Upper lobe of left lung (tissue), 4 donors: ENCODE results near the gene COMMD3.

ENCODE experiments used
- EP300 ChIP-seq, 4 donors: sonication (generic); formaldehyde crosslinking; IDR thresholded peaks; one replicate each; pipeline ENCODE4 v1.5.1; 2017; ENCODE audit warnings: antibody characterized with exemption in 4 of 4, control low read depth in 2 of 4
- POLR2A ChIP-seq, 4 donors: fragments of 450-650 bp; IDR thresholded peaks; one replicate each; pipeline ENCODE4 v1.5.1; 2016 to 2017; ENCODE audit warnings: antibody characterized with exemption in 4 of 4, mild to moderate bottlenecking in 2 of 4
- POLR2AphosphoS5 ChIP-seq, 2 donors: sonication (generic); formaldehyde crosslinking; IDR thresholded peaks; one replicate each; pipeline ENCODE4 v1.5.1; 2017; ENCODE audit warnings: antibody characterized with exemption in 2 of 2
- TF ChIP-seq, protein P1 (sequence below), 6 experiments: fragments of 450-650 bp in 4 of 6; fragments of 200-600 bp in 2 of 6; sonication (generic) in 2 of 6; IDR thresholded peaks; one replicate each; pipeline ENCODE4 v1.5.1; 2016 to 2019; ENCODE audit warnings: antibody characterized with exemption in 6 of 6

DNA sequence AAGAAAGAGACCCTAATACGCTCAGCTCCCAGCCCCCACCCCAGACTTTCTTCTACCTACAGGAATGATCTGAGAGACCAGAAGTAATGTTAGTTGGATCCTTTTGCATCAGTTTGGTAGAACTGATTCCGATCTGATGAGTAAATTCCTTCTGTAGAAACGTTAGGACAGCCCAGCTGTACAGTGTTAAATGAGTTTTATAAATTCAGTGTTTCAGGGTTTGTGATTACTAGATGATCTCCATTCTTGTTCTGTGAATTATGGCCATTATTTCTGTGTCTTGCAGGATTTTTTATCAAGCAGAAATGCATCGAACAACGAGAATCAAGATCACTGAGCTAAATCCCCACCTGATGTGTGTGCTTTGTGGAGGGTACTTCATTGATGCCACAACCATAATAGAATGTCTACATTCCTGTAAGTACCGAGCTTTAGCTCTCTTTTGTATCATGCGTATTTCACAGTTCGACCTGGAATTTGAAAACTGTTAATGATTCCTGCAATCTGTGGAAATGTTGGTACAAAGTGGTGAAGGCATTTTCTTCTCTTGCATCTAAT lies 10.0 kb downstream of the COMMD3 start:
- TF ChIP-seq, protein P1, sequence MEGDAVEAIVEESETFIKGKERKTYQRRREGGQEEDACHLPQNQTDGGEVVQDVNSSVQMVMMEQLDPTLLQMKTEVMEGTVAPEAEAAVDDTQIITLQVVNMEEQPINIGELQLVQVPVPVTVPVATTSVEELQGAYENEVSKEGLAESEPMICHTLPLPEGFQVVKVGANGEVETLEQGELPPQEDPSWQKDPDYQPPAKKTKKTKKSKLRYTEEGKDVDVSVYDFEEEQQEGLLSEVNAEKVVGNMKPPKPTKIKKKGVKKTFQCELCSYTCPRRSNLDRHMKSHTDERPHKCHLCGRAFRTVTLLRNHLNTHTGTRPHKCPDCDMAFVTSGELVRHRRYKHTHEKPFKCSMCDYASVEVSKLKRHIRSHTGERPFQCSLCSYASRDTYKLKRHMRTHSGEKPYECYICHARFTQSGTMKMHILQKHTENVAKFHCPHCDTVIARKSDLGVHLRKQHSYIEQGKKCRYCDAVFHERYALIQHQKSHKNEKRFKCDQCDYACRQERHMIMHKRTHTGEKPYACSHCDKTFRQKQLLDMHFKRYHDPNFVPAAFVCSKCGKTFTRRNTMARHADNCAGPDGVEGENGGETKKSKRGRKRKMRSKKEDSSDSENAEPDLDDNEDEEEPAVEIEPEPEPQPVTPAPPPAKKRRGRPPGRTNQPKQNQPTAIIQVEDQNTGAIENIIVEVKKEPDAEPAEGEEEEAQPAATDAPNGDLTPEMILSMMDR (IDR thresholded peaks at IDR 0.05) = no peak
- TF ChIP-seq POLR2AphosphoS5 (IDR thresholded peaks at IDR 0.05) (no peak), POLR2A (IDR thresholded peaks at IDR 0.05) (no peak), EP300 (IDR thresholded peaks at IDR 0.05) (no peak)
